Measurements from ENCODE around the gene ENDOU. TPM values are rescaled to one million over a fixed set of nuclear protein-coding genes. Genes with fewer than 3 reads are reported as not detected.

ENDOU gene, protein sequence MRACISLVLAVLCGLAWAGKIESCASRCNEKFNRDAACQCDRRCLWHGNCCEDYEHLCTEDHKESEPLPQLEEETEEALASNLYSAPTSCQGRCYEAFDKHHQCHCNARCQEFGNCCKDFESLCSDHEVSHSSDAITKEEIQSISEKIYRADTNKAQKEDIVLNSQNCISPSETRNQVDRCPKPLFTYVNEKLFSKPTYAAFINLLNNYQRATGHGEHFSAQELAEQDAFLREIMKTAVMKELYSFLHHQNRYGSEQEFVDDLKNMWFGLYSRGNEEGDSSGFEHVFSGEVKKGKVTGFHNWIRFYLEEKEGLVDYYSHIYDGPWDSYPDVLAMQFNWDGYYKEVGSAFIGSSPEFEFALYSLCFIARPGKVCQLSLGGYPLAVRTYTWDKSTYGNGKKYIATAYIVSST
- not detected in 2 replicates for total RNA-seq
- long read RNA-seq, result 0 reads

DNA sequence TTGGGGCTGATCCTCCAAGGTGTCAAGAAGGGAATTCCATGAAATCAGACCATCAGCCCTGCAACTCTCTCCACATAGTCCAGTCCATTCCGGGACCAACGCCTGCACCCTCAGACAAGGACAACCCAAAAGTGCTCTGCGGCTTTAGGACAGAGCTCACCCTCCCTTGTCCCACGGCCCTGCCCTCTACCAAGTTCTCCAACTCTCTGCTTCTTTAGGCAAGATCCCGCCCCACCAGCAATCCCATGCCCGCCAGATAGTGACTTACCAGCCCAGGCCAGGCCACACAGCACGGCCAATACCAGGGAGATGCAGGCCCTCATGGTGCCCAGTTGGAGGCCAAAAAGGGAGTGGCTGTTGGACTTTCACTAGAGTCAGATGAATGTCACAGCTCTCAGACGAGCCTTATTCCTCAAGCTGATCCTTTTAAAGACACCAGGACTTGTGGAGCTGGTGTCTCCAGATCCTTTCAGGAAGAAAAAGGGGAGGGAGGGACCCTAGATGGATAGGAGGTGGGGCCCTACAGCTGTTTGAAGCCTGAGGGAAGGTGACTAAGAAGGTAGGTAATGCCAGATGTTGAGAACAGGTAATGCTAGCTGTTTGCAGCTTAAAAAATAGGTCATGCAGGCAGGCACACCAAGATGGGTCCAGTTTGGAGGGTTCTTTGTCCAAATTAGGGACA is at the start of gene ENDOU:
Gene ENDOU, minus strand, starts transcription at position 400 of the 682 bp plus-strand sequence. Its CDS starts 77 bp downstream, at position 323.
- H3K27ac Mint-ChIP-seq (ENCODE audit: unreplicated experiment), result peak within 1 kb of the TSS; percentile 23
- no peak for DNase-seq (ENCODE audit: low read depth, low spot score)
- H3K9me3 Mint-ChIP-seq, result no peaks in the 10 kb centered on the region
- H3K36me3 Mint-ChIP-seq (ENCODE audit: low read depth), result no peaks in the 10 kb centered on the region
- no peak within 1 kb of the TSS for H3K4me3 Mint-ChIP-seq
- no peaks in the 10 kb centered on the region for H3K27me3 Mint-ChIP-seq (ENCODE audit: low read depth)
- TF ChIP-seq, protein P1, sequence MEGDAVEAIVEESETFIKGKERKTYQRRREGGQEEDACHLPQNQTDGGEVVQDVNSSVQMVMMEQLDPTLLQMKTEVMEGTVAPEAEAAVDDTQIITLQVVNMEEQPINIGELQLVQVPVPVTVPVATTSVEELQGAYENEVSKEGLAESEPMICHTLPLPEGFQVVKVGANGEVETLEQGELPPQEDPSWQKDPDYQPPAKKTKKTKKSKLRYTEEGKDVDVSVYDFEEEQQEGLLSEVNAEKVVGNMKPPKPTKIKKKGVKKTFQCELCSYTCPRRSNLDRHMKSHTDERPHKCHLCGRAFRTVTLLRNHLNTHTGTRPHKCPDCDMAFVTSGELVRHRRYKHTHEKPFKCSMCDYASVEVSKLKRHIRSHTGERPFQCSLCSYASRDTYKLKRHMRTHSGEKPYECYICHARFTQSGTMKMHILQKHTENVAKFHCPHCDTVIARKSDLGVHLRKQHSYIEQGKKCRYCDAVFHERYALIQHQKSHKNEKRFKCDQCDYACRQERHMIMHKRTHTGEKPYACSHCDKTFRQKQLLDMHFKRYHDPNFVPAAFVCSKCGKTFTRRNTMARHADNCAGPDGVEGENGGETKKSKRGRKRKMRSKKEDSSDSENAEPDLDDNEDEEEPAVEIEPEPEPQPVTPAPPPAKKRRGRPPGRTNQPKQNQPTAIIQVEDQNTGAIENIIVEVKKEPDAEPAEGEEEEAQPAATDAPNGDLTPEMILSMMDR (conservative IDR thresholded peaks at IDR 0.05), result no peak
- H3K4me1 Mint-ChIP-seq, result peaks cover 23% of the 10 kb centered on the region

DNA sequence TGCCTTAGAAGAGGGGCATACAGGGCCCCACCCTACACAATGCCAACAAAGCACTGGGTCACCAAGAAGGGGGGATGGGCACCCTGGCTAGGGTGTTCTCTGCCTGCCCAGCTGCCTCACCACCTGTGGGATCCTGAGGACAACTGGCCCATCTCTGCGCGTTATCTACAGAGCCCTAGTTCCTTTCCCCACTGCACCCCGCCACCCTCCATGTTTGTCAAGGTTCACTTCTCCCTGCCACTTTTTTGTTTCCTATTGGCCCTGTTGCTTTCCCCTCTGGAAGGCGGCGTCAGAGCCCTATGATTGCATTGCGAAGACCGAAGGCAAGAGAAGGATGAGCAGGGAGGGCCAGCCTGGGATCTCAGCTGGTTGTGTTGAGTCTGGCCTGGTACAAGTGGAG is 49.4 kb upstream of the ENDOU start:
- no peak overlapping the region for H3K27ac Mint-ChIP-seq (ENCODE audit: unreplicated experiment)

GRCh38 chr12:47773858-47774580 is 48.7 kb upstream of the ENDOU start:
- Mint-ChIP-seq H3K36me3 (ENCODE audit: low read depth) (no peaks in the 10 kb centered on the region), H3K27ac (ENCODE audit: unreplicated experiment) (peak overlapping the region; percentile 88)
- no peak for DNase-seq (ENCODE audit: low read depth, low spot score)

More for the DNA sequence above, 49.4 kb upstream of the ENDOU start:
- TF ChIP-seq, protein P1 (conservative IDR thresholded peaks at IDR 0.05), result no peak
- peak overlapping the region; percentile 93 for H3K4me3 Mint-ChIP-seq
- no peaks in the 10 kb centered on the region for H3K36me3 Mint-ChIP-seq (ENCODE audit: low read depth)
- peaks cover 15% of the 10 kb centered on the region for H3K27me3 Mint-ChIP-seq (ENCODE audit: low read depth)
- H3K4me1 Mint-ChIP-seq, result peaks cover 51% of the 10 kb centered on the region
- H3K9me3 Mint-ChIP-seq, result no peaks in the 10 kb centered on the region
- no peak for DNase-seq (ENCODE audit: low read depth, low spot score)

DNA sequence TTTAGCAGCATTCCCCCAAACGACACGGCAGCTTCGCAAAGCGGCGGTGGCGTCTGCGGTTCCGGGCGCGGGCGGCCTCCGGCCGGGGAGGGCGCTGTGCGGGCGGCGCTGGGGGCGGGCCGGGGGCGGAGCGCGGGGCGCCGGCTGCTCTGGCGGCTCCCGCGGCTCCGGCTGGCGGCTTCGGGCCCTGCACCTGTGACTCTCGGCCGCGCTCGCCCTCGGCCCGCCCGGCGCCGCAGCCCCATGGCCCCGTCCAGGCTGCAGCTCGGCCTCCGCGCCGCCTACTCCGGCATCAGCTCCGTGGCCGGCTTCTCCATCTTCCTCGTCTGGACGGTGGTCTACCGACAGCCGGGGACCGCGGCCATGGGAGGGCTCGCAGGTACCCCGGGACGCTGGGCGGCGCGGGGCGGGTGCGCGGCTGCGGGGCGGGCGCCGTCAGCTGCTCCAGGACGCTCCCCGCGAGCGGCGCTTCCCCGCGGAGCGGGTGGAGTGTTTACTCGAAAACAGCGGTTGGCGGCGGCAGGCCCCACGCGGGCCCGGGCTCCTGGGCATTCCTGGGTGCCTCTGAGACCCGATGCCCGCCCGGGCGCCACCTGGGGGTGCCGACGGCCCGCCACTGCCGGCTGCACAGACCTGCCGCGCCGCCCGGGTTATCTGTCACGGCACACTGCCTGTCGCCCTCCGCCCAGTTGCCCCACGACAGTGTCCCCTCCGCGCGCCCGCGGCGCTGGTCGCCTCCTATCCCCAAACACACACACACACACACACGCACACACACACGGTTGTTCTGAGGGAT is 48.0 kb upstream of the ENDOU start, which contains the start of gene SLC48A1:
Gene SLC48A1, plus strand, starts transcription at position 177 of the 796 bp plus-strand sequence. Its CDS starts 67 bp downstream, at position 244.
- peaks cover 42% of the 10 kb centered on the region for H3K4me1 Mint-ChIP-seq
- H3K27me3 Mint-ChIP-seq (ENCODE audit: low read depth), result peaks cover 15% of the 10 kb centered on the region
- TF ChIP-seq, protein P1 (conservative IDR thresholded peaks at IDR 0.05), result peak; percentile 45
- H3K4me3 Mint-ChIP-seq, result peak within 1 kb of the TSS; percentile 93
- no peaks in the 10 kb centered on the region for H3K36me3 Mint-ChIP-seq (ENCODE audit: low read depth)
- peak within 1 kb of the TSS; percentile 88 for H3K27ac Mint-ChIP-seq (ENCODE audit: unreplicated experiment)
- peak; percentile 70 for DNase-seq (ENCODE audit: low read depth, low spot score)
- no peaks in the 10 kb centered on the region for H3K9me3 Mint-ChIP-seq

More at GRCh38 chr12:47773858-47774580, 48.7 kb upstream of the ENDOU start:
- Mint-ChIP-seq H3K4me1 (peaks cover 47% of the 10 kb centered on the region), H3K27me3 (ENCODE audit: low read depth) (peaks cover 15% of the 10 kb centered on the region), H3K4me3 (peak overlapping the region; percentile 93), H3K9me3 (no peaks in the 10 kb centered on the region)
- TF ChIP-seq, protein P1 (conservative IDR thresholded peaks at IDR 0.05), result no peak
